Heart left ventricle (tissue), 16 donors: ENCODE measurements around the gene SLC19A1. TPM values are rescaled to one million over a fixed set of nuclear protein-coding genes. Genes with fewer than 3 reads are reported as not detected.

Experiments used
- ATAC-seq, 4 donors: fragments of 200-7000 bp; cut with Tn5 transposase; one replicate each; pipeline ENCODE4 v1.9.1; 2020 to 2022; ENCODE audit warnings: moderate library complexity in 4 of 4, mild to moderate bottlenecking in 3 of 4, moderate number of reproducible peaks in 1 of 4
- DNase-seq, 5 donors: peaks; one replicate each; pipeline ENCODE4 v3.0.0-alpha.2; 2020
- H3K27ac ChIP-seq, 12 donors: fragments of 200-600 bp; sonication (generic) in 4 of 12; one replicate each; pipeline versions ENCODE4 v1.5.0 to v1.8.0; 2016 to 2022; ENCODE audit warnings: mild to moderate bottlenecking in 2 of 12
- H3K27me3 ChIP-seq, 9 donors: fragments of 200-600 bp; sonication (generic) in 2 of 9; one replicate each; pipeline versions ENCODE4 v1.5.1 to v1.8.0; 2016 to 2022; ENCODE audit warnings: mild to moderate bottlenecking in 3 of 9
- H3K36me3 ChIP-seq, 9 donors: fragments of 200-600 bp; sonication (generic) in 2 of 9; one replicate each; pipeline versions ENCODE4 v1.5.0 to v1.8.0; 2018 to 2022; ENCODE audit warnings: mild to moderate bottlenecking in 2 of 9
- H3K4me1 ChIP-seq, 12 donors: fragments of 200-600 bp; sonication (generic) in 4 of 12; one replicate each; pipeline versions ENCODE4 v1.5.0 to v1.8.0; 2016 to 2022; ENCODE audit warnings: mild to moderate bottlenecking in 3 of 12
- H3K4me3 ChIP-seq, 12 donors: fragments of 200-600 bp; sonication (generic) in 4 of 12; one replicate each; pipeline versions ENCODE4 v1.5.0 to v1.8.0; 2017 to 2022; ENCODE audit warnings: mild to moderate bottlenecking in 9 of 12, moderate library complexity in 4 of 12
- H3K9me3 ChIP-seq, 12 donors: fragments of 200-600 bp; sonication (generic) in 4 of 12; one replicate each; pipeline versions ENCODE4 v1.5.0 to v1.8.0; 2016 to 2022; ENCODE audit warnings: mild to moderate bottlenecking in 1 of 12
- POLR2A ChIP-seq, 2 donors: fragments of 450-650 bp; IDR thresholded peaks; one replicate each; pipeline ENCODE4 v1.6.1; 2017; ENCODE audit warnings: antibody characterized with exemption in 2 of 2, mild to moderate bottlenecking in 2 of 2, moderate library complexity in 2 of 2
- WGBS, 4 donors: extraction: QIAGEN DNeasy Blood & Tissue Kit in 2 of 4; methylation state at CpG; one replicate each; pipeline versions ENCODE4 v1.1.5 to v1.1.7; 2013 to 2018; 5-methylcytosine and 5-hydroxymethylcytosine counted together
- intact Hi-C, 10 donors: fragments of 100-400 bp; cut with DNase I; formaldehyde crosslinking; loops; one replicate each; pipeline versions ENCODE4 v1.11.1 to v1.14.2; 2022
- polyA plus RNA-seq, 2 donors: library from polyadenylated mRNA; stranded (reverse); fragments of 200-250 nt; gene quantifications; one replicate each; pipeline ENCODE4 v1.2.3, GENCODE V29; 2013
- total RNA-seq, 9 donors: library from RNA; depleted of rRNA in 2 of 9; stranded (reverse); fragments of >200 nt in 2 of 9; fragmentation: NEBNext Ultra II Directional in 3 of 9; extraction: Animal tissue kit (Norgen Biotek cat#: 25700) in 3 of 9; gene quantifications; one replicate each; pipeline versions ENCODE4 v1.1.0 to v1.2.4, GENCODE V29; 2016 to 2023
- TF ChIP-seq, protein P1 (sequence below), 12 donors: fragments of 200-600 bp; sonication (generic) in 4 of 12; IDR thresholded peaks; one replicate each; pipeline versions ENCODE4 v1.5.0 to v1.8.0; 2018 to 2022; ENCODE audit warnings: antibody characterized with exemption in 12 of 12, mild to moderate bottlenecking in 5 of 12
- donor health status: ischemic (EF 13 %, LVEDD 7.1; RV severe dilation, severe dysfunction).
- donor health status: healthy with polysubstance abuse.
- donor health status: DM: no; HTN: yes; CAD: no.
- donor health status: DM: no; HTN: no; CAD: no.
- donor health status: ischemic (EF 25% LVEDD 6.9; RV normal size, moderate dysfunction).
- donor health status: ischemic (EF 25% LVEDD 5.7; RV mildly dilated, moderate dysfunction).
- donor health status: healthy.
- donor health status: DM: yes; HTN: yes; CAD: no.
- donor health status: ischemic (EF 35%, LVEDD 5.7; RV mildly dilated, moderate dysfunction).
- donor health status: nonischemic (EF 11% LVEDD 7.7; RV severe dilation, severe dysfunction).
- donor health status: DM: yes; HTN: yes; CAD: no.
- donor health status: PGD.
- donor health status: ischemic (EF 29% LVEDD 5.4; RV normal size, mild dysfunction).
- donor health status: nonischemic (EF 23%, LVEDD 6.1; RV moderate dilation, normal function).

SLC19A1 gene
- total and polyA plus RNA-seq, 11 donors: 2.4 to 7.0 (median 3.5) TPM

GRCh38 chr21:45507888-45508508 is 34.2 kb downstream of the SLC19A1 start:
- intact Hi-C loops: no loop called here
- Histone ChIP-seq H3K36me3 (peaks cover 0 to 43% (median 12%) of the 10 kb centered on the region in 9 donors), H3K4me3 (no peak overlapping the region), H3K27me3 (no peaks in the 10 kb centered on the region), H3K27ac (no peak overlapping the region), H3K9me3 (no peaks in the 10 kb centered on the region), H3K4me1 (no peaks in the 10 kb centered on the region)
- no peak for ATAC-seq
- DNase-seq: no peak
- no peak for TF ChIP-seq POLR2A (IDR thresholded peaks at IDR 0.05)
- TF ChIP-seq, protein P1, sequence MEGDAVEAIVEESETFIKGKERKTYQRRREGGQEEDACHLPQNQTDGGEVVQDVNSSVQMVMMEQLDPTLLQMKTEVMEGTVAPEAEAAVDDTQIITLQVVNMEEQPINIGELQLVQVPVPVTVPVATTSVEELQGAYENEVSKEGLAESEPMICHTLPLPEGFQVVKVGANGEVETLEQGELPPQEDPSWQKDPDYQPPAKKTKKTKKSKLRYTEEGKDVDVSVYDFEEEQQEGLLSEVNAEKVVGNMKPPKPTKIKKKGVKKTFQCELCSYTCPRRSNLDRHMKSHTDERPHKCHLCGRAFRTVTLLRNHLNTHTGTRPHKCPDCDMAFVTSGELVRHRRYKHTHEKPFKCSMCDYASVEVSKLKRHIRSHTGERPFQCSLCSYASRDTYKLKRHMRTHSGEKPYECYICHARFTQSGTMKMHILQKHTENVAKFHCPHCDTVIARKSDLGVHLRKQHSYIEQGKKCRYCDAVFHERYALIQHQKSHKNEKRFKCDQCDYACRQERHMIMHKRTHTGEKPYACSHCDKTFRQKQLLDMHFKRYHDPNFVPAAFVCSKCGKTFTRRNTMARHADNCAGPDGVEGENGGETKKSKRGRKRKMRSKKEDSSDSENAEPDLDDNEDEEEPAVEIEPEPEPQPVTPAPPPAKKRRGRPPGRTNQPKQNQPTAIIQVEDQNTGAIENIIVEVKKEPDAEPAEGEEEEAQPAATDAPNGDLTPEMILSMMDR (IDR thresholded peaks at IDR 0.05): no peak
- 96 to 100% (median 99%) methylated on average over 3 of the region's 3 CpGs for WGBS, 4 donors

GRCh38 chr21:45507523-45507875 is 34.7 kb downstream of the SLC19A1 start:
- DNase-seq: peak in 1 of 5 donors; percentile 15
- H3K27me3 ChIP-seq: no peaks in the 10 kb centered on the region
- no peak for ATAC-seq
- no peak overlapping the region for H3K4me3 ChIP-seq
- H3K36me3 ChIP-seq: peaks cover 0 to 41% (median 12%) of the 10 kb centered on the region in 9 donors
- H3K27ac ChIP-seq: no peak overlapping the region
- H3K4me1 ChIP-seq: no peaks in the 10 kb centered on the region
- TF ChIP-seq, protein P1 (IDR thresholded peaks at IDR 0.05): no peak
- TF ChIP-seq POLR2A (IDR thresholded peaks at IDR 0.05): no peak
- H3K9me3 ChIP-seq: no peaks in the 10 kb centered on the region
- WGBS, 4 donors: 86 to 93% (median 91%) methylated on average over 8 to 9 of the region's 9 CpGs
- intact Hi-C loops: no loop called here

DNA sequence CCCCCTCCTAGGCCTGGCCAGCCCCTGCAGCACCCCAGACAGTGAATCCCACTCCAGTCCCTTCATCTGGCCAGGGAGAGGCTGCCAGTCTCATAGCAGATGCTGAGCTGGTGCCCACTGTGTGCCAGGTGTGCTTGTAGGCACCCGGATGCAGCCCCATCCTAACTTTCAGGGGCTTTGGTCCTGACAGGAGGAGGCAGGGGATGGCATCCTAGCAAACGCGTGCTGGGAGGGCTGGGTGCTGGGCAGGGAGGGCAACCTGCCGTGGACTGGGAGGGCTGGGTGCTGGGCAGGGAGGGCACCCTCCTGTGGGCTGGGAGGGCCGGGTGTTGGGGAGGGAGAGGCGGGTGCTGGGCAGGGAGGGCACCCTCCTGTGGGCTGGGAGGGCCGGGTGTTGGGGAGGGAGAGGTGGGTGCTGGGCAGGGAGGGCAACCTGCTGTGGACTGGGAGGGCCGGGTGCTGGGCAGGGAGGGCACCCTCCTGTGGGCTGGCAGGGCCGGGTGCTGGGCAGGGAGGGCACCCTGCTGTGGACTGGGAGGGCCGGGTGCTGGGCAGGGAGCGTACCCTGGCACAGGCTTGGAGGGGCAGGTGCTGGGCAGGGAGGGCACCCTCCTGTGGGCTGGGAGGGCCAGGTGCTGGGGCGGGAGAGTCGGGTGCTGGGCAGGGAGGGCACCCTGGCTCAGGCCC is 35.3 kb downstream of the SLC19A1 start:
- Histone ChIP-seq H3K9me3 (no peaks in the 10 kb centered on the region), H3K27me3 (no peaks in the 10 kb centered on the region), H3K4me3 (no peak overlapping the region), H3K36me3 (peaks cover 0 to 36% (median 12%) of the 10 kb centered on the region in 9 donors), H3K27ac (no peak overlapping the region), H3K4me1 (no peaks in the 10 kb centered on the region)
- no peak for ATAC-seq
- intact Hi-C loops: no loop called here
- 90 to 97% (median 93%) methylated on average over 4 to 13 of the region's 13 CpGs for WGBS, 4 donors
- TF ChIP-seq POLR2A (IDR thresholded peaks at IDR 0.05): no peak
- TF ChIP-seq, protein P1 (IDR thresholded peaks at IDR 0.05): no peak
- peak in 3 of 5 donors; percentile 7 to 47 (median 27) for DNase-seq

GRCh38 chr21:45506241-45506817 is 35.9 kb downstream of the SLC19A1 start:
- no peaks in the 10 kb centered on the region for H3K4me1 ChIP-seq
- intact Hi-C loops: no loop called here
- DNase-seq (peak in 3 of 5 donors; percentile 19 to 56 (median 22)), ATAC-seq (no peak)
- H3K4me3 ChIP-seq: no peak overlapping the region
- H3K27ac ChIP-seq: no peak overlapping the region
- TF ChIP-seq, protein P1 (IDR thresholded peaks at IDR 0.05): no peak
- no peak for TF ChIP-seq POLR2A (IDR thresholded peaks at IDR 0.05)
- H3K27me3 ChIP-seq: no peaks in the 10 kb centered on the region
- peaks cover 0 to 30% (median 11%) of the 10 kb centered on the region in 9 donors for H3K36me3 ChIP-seq
- no peaks in the 10 kb centered on the region for H3K9me3 ChIP-seq
- 85 to 96% (median 92%) methylated on average over 17 to 22 of the region's 22 CpGs for WGBS, 4 donors
